GM10248 (cell line): Measurements from ENCODE around the gene MEX3A.

Source experiments
- CTCF ChIA-PET: fragments of 300-600 bp; sonication (Branson Sonifier 250); formaldehyde crosslinking; extraction: SDS; loops from one replicate; lab custom pipeline; 2021; ENCODE audit warnings: antibody characterized with exemption; lab: Yijun Ruan, JAX
- POLR2A ChIA-PET: fragments of 350-650 bp; sonication (Branson Sonifier 250); formaldehyde crosslinking; extraction: SDS; loops from one replicate; lab custom pipeline; 2020; ENCODE audit warnings: antibody characterized with exemption; lab: Yijun Ruan, JAX
- DNase-seq: peaks from one replicate; pipeline ENCODE4 v3.0.0; 2012; ENCODE audit errors: extremely low spot score
- CTCF ChIP-seq: IDR thresholded peaks from 2 replicates; pipeline ENCODE4 v1.5.1; 2012; ENCODE audit warnings: mild to moderate bottlenecking, low read depth; ENCODE audit errors: extremely low read depth, missing control alignments, control extremely low read depth

MEX3A gene

GRCh38 chr1:156114101-156114918 lies 32.0 kb upstream of the MEX3A start, which contains the start of gene LMNA:
TSS of gene LMNA (plus strand) at chr1:156114711. CDS start at chr1:156114919, 208 bp downstream.
- DNase-seq, result peak; percentile 83
- no peak for TF ChIP-seq CTCF
- CTCF ChIA-PET, result interaction anchor here (1.0 to 27.7 kb wide), 6 partner anchors 9 to 125 kb away, joined by 3 to 1172 read pairs (median 6); partner anchors contain the start of gene MEX3A
- POLR2A ChIA-PET, result interaction anchor here (0.5 to 17.9 kb wide), 5 partner anchors 11 to 196 kb away, joined by 3 to 266 read pairs (median 13); no protein-coding TSS in a partner anchor

- CTCF ChIA-PET, result interaction anchor here (2.0 to 27.7 kb wide), 4 partner anchors 10 to 17 kb away, joined by 7 to 1172 read pairs (median 74); partner anchors contain the start of gene MEX3A
- POLR2A ChIA-PET, result interaction anchor here (0.5 to 17.9 kb wide), 3 partner anchors 12 to 35 kb away, joined by 3 to 266 read pairs (median 3); no protein-coding TSS in a partner anchor
- no peak for DNase-seq
- no peak for TF ChIP-seq CTCF
Observed at GRCh38 chr1:156113282-156113950, 31.2 kb upstream of the MEX3A start.

- TF ChIP-seq CTCF, result no peak
- CTCF ChIA-PET, result interaction anchor here (1.0 to 27.7 kb wide), 5 partner anchors 10 to 112 kb away, joined by 3 to 1172 read pairs (median 18); partner anchors contain the start of gene MEX3A
- DNase-seq, result no peak
- POLR2A ChIA-PET, result interaction anchor here (1.2 kb wide), 1 partner anchor 12 kb away, joined by 3 read pairs; no protein-coding TSS in a partner anchor
Observed at GRCh38 chr1:156112276-156113137, 30.2 kb upstream of the MEX3A start.

- no peak for TF ChIP-seq CTCF
- ChIA-PET POLR2A (no interaction called here), CTCF (interaction anchor here (1.0 to 27.7 kb wide), 4 partner anchors 12 to 114 kb away, joined by 3 to 1172 read pairs (median 12); partner anchors contain the start of gene MEX3A)
- no peak for DNase-seq
Observed at GRCh38 chr1:156111355-156111962, 29.2 kb upstream of the MEX3A start.

GRCh38 chr1:156110252-156110651 lies 28.0 kb upstream of the MEX3A start:
- CTCF ChIA-PET, result interaction anchor here (1.8 to 29.1 kb wide), 3 partner anchors 13 to 35 kb away, joined by 3 to 1172 read pairs (median 90); partner anchors contain the start of gene LMNA
- no peak for DNase-seq
- POLR2A ChIA-PET, result no interaction called here
- no peak for TF ChIP-seq CTCF
